Vagina (tissue), 2 donors: Measurements from ENCODE around the gene FBXL16. TPM values are rescaled to one million over a fixed set of nuclear protein-coding genes. Genes with fewer than 3 reads are reported as not detected.
A peak's percentile ranks its signal among the peaks of the same experiment; 100 is the strongest.

ENCODE experiments used
- DNase-seq, 2 donors: peaks; one replicate each; pipeline ENCODE4 v3.0.0-alpha.2; 2017; ENCODE audit errors: extremely low spot score in 2 of 2
- H3K27ac ChIP-seq: fragments of 200-600 bp; sonication (generic); one replicate; pipeline ENCODE4 v1.5.1; 2019
- H3K27me3 ChIP-seq: fragments of 200-600 bp; sonication (generic); one replicate; pipeline ENCODE4 v1.5.1; 2019
- H3K36me3 ChIP-seq, 2 donors: fragments of 200-600 bp; sonication (generic); one replicate each; pipeline ENCODE4 v1.5.1; 2017 to 2019
- H3K4me1 ChIP-seq: fragments of 200-600 bp; sonication (generic); one replicate; pipeline ENCODE4 v1.5.1; 2019
- H3K4me3 ChIP-seq, 2 donors: fragments of 200-600 bp; sonication (generic); 1 replicate in 1 of 2; 2 replicates in 1 of 2; pipeline ENCODE4 v1.5.1; 2016 to 2019
- H3K9me3 ChIP-seq: fragments of 200-600 bp; sonication (generic); one replicate; pipeline ENCODE4 v1.5.1; 2019
- CTCF ChIP-seq, 3 experiments: fragments of 450-650 bp in 2 of 3; fragments of 200-600 bp in 1 of 3; sonication (generic) in 1 of 3; IDR thresholded peaks; one replicate each; pipeline ENCODE4 v1.5.1; 2017 to 2019; ENCODE audit warnings: antibody characterized with exemption in 3 of 3, mild to moderate bottlenecking in 2 of 3, moderate library complexity in 2 of 3
- POLR2A ChIP-seq, 2 donors: fragments of 450-650 bp; IDR thresholded peaks; one replicate each; pipeline ENCODE4 v1.6.1; 2017; ENCODE audit warnings: antibody characterized with exemption in 2 of 2, mild to moderate bottlenecking in 2 of 2, moderate library complexity in 2 of 2
- POLR2AphosphoS5 ChIP-seq, 2 donors: sonication (generic); formaldehyde crosslinking; IDR thresholded peaks; one replicate each; pipeline ENCODE4 v1.9.0; 2017; ENCODE audit warnings: antibody characterized with exemption in 2 of 2, mild to moderate bottlenecking in 2 of 2, low read depth in 1 of 2; ENCODE audit not compliant: insufficient read depth in 1 of 2
- intact Hi-C: fragments of 100-400 bp; cut with DNase I; formaldehyde crosslinking; loops from one replicate; pipeline ENCODE4 v1.15.1; 2023
- total RNA-seq: library from RNA; depleted of rRNA; stranded (reverse); fragments of >200 nt; gene quantifications from one replicate; pipeline ENCODE4 v1.2.3, GENCODE V29; 2016

Gene FBXL16
- total RNA-seq, 1 donor from 2014 or later = 4.4 TPM

GRCh38 chr16:669666-670065, 35.9 kb downstream of the FBXL16 start:
- DNase-seq = no peak
- TF ChIP-seq POLR2A (IDR thresholded peaks at IDR 0.05) (no peak), CTCF (IDR thresholded peaks at IDR 0.05) (no peak), POLR2AphosphoS5 (IDR thresholded peaks at IDR 0.05; ENCODE audit: insufficient read depth in 1 of 2, low read depth in 1 of 2) (no peak)
- Histone ChIP-seq H3K4me3 (no peak overlapping the region), H3K9me3 (no peaks in the 10 kb centered on the region), H3K36me3 (peaks cover 0 to 42% of the 10 kb centered on the region in 2 donors), H3K27me3 (no peaks in the 10 kb centered on the region), H3K27ac (no peak overlapping the region), H3K4me1 (peaks cover 28% of the 10 kb centered on the region)
- intact Hi-C loops = no loop called here

DNA sequence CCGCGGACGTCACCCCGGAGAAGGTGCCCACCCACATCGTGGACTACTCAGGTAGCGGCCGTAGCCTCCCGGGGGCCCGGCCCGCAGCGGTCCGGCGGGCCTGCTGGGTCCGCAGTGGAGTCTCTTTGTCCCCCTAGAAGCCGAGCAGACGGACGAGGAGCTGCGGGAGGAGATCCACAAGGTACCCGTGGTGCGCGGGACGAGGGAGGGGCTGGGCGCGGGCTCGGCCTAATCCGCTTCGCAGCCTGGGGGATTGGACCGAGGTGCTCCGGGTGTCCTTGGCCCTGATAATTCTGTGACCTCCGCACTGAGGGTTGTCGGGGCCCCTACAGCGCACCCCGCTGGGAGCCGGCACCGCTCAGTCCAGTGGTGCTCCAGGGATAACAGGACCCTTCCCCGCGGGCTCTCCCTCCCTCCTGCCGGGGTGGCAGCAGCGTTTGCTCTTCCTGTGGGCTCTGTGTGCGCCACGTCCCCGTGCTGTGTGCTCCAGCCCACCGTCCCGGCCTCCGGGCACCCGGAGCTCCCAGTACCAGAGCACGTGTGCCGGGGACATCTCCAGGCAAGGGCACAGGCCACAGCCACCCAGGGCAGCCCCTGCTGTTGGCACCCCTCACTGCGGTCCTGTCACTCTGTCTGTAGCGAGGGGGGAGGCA, 37.0 kb downstream of the FBXL16 start:
- Histone ChIP-seq H3K4me3 (peak overlapping the region; percentile 81 to 99), H3K9me3 (no peaks in the 10 kb centered on the region), H3K27ac (peak overlapping the region; percentile 90), H3K4me1 (peaks cover 23% of the 10 kb centered on the region), H3K27me3 (no peaks in the 10 kb centered on the region), H3K36me3 (peaks cover 0 to 42% of the 10 kb centered on the region in 2 donors)
- no peak for DNase-seq
- intact Hi-C loops = no loop called here
- TF ChIP-seq CTCF (IDR thresholded peaks at IDR 0.05) (no peak), POLR2AphosphoS5 (IDR thresholded peaks at IDR 0.05; ENCODE audit: insufficient read depth in 1 of 2, low read depth in 1 of 2) (no peak), POLR2A (IDR thresholded peaks at IDR 0.05) (no peak)

DNA sequence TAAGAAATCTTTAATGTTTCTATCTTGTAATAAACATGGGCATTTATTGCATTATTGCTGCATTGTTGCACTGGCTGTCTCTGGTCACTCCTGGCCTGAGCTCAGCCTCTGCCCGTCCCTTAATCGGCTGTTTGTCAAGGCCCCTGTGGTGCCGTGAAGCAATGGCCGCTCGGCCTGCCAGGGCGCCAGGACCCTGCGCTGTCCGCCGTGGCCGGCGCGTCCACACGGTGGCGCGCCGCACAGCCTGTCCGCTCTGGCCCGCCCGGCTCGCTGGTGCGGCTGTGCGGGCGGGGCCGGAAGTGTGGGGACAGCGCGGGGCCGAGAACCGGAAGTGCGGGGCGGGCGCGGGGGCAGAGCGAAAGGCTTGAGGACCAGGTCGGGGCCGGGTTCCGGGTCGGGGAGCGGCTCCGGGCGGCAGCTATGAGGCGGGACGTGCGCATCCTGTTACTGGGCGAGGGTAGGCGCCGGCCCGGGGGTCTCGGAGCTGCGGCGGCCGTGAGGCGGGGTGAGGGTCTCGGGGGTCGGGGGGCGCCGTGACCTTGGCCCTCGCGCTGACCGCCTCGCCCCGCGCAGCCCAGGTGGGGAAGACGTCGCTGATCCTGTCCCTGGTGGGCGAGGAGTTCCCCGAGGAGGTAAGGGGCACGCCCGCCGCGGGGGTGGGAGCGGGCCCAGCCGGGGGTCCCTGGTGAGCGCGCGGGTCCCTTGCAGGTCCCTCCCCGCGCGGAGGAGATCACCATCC, 37.7 kb downstream of the FBXL16 start, which contains the start of gene RHOT2:
Gene RHOT2, plus strand, starts transcription at position 353 of the 739 bp plus-strand sequence. Its CDS starts 68 bp downstream, at position 421.
- intact Hi-C loops = no loop called here
- TF ChIP-seq POLR2A (IDR thresholded peaks at IDR 0.05) = peak in 1 of 2 donors; percentile 46
- TF ChIP-seq CTCF (IDR thresholded peaks at IDR 0.05) = peak; percentile 79 to 92 (median 91)
- TF ChIP-seq POLR2AphosphoS5 (IDR thresholded peaks at IDR 0.05; ENCODE audit: insufficient read depth in 1 of 2, low read depth in 1 of 2) = peak in 1 of 2 donors; percentile 65
- no peak for DNase-seq

DNA sequence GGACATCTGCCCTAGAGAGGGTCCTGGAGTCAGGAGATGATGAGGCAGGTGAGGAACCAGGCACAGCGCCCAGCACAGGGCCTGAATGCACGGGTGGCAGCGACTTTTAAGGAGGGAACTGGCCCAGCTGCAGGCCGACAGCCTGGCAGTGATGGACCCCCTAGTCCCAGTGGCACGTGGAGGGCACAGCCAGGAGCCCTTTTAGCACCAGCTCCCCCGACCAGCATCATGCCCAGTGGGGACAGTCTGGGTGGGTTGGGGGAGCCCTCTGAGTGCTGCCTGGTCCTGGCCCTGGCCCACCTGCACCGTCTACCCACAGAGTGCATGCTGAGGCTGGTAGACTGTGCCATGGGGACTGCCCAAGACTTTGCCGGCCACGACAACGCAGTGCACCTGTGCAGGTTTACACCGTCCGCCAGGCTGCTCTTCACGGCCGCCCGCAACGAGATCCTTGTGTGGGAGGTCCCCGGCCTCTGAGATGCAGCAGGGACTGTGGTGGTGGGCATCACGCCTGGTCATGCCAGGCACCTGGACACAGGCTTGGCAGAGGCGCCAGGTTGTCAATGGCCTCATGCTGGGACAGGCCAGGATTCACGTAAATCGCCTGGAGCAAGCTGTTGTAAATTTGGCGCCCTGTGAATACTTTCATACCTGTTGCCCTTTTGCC, 38.4 kb downstream of the FBXL16 start:
- DNase-seq = no peak
- intact Hi-C loops = no loop called here
- H3K9me3 ChIP-seq = no peaks in the 10 kb centered on the region
- H3K4me3 ChIP-seq = peak overlapping the region; percentile 81 to 99
- H3K4me1 ChIP-seq = peaks cover 23% of the 10 kb centered on the region
- H3K27me3 ChIP-seq = no peaks in the 10 kb centered on the region
- TF ChIP-seq CTCF (IDR thresholded peaks at IDR 0.05) (no peak), POLR2AphosphoS5 (IDR thresholded peaks at IDR 0.05; ENCODE audit: insufficient read depth in 1 of 2, low read depth in 1 of 2) (no peak), POLR2A (IDR thresholded peaks at IDR 0.05) (no peak)
- peak overlapping the region; percentile 90 for H3K27ac ChIP-seq
- H3K36me3 ChIP-seq = peaks cover 0 to 29% of the 10 kb centered on the region in 2 donors

More for the DNA sequence above, 37.7 kb downstream of the FBXL16 start, which contains the start of gene RHOT2:
- Histone ChIP-seq H3K27me3 (no peaks in the 10 kb centered on the region), H3K36me3 (peaks cover 0 to 36% of the 10 kb centered on the region in 2 donors), H3K9me3 (no peaks in the 10 kb centered on the region), H3K4me1 (peaks cover 23% of the 10 kb centered on the region), H3K27ac (peak within 1 kb of the TSS; percentile 90), H3K4me3 (peak within 1 kb of the TSS; percentile 81 to 99)
